GM10847 (cell line): ENCODE data around the gene NRDC.

ENCODE experiments used
- POLR2A ChIP-seq: IDR thresholded peaks from 2 replicates; pipeline ENCODE4 v1.6.1; 2011; ENCODE audit not compliant: insufficient read length; ENCODE audit errors: extremely low read depth

Gene NRDC

GRCh38 chr1:51760872-51761271 is 117.7 kb downstream of the NRDC start:
- no peak for TF ChIP-seq POLR2A

GRCh38 chr1:51758310-51758709 is 120.2 kb downstream of the NRDC start:
- no peak for TF ChIP-seq POLR2A

- TF ChIP-seq POLR2A = no peak
Observed at GRCh38 chr1:51756290-51756689, 122.2 kb downstream of the NRDC start.

- TF ChIP-seq POLR2A = no peak
Observed at GRCh38 chr1:51755437-51755836, 123.1 kb downstream of the NRDC start.

GRCh38 chr1:51754666-51755065 is 123.9 kb downstream of the NRDC start:
- no peak for TF ChIP-seq POLR2A

GRCh38 chr1:51753969-51754368 is 124.6 kb downstream of the NRDC start:
- no peak for TF ChIP-seq POLR2A

GRCh38 chr1:51752073-51752948 is 126.2 kb downstream of the NRDC start:
- TF ChIP-seq POLR2A = no peak

- TF ChIP-seq POLR2A = no peak
Observed at GRCh38 chr1:51750729-51751128, 127.8 kb downstream of the NRDC start.

GRCh38 chr1:51750218-51750617 is 128.3 kb downstream of the NRDC start:
- no peak for TF ChIP-seq POLR2A

GRCh38 chr1:51749151-51749550 is 129.4 kb downstream of the NRDC start:
- TF ChIP-seq POLR2A = no peak

- TF ChIP-seq POLR2A = no peak
Observed at GRCh38 chr1:51745304-51745570, 133.3 kb downstream of the NRDC start.

- TF ChIP-seq POLR2A = no peak
Observed at GRCh38 chr1:51744506-51745303, 133.8 kb downstream of the NRDC start.

- no peak for TF ChIP-seq POLR2A
Observed at GRCh38 chr1:51741121-51741681, 137.3 kb downstream of the NRDC start.

- no peak for TF ChIP-seq POLR2A
Observed at GRCh38 chr1:51740652-51741051, 137.9 kb downstream of the NRDC start.
